Skeletal muscle satellite cell (primary cell): Measurements from ENCODE around the gene POT1.
A peak's percentile ranks its signal among the peaks of the same experiment; 100 is the strongest.

ENCODE experiments used
- H3K27me3 ChIP-seq: 2 replicates; pipeline ENCODE4 v1.7.0; 2013; ENCODE audit warnings: low read length; ENCODE audit not compliant: control insufficient read depth, insufficient read depth
- H3K36me3 ChIP-seq: 2 replicates; pipeline ENCODE4 v1.7.0; 2013; ENCODE audit warnings: mild to moderate bottlenecking, control low read depth, low read length; ENCODE audit not compliant: insufficient read depth
- H3K4me1 ChIP-seq: 2 replicates; pipeline ENCODE4 v1.7.0; 2013; ENCODE audit warnings: low read length; ENCODE audit not compliant: control insufficient read depth, insufficient read depth
- H3K4me2 ChIP-seq: 2 replicates; pipeline ENCODE4 v1.7.0; 2013; ENCODE audit warnings: mild to moderate bottlenecking, low read length
- H3K4me3 ChIP-seq: 2 replicates; pipeline ENCODE4 v1.7.0; 2013; ENCODE audit warnings: low read length
- H3K9ac ChIP-seq: 2 replicates; pipeline ENCODE4 v1.7.0; 2013; ENCODE audit warnings: mild to moderate bottlenecking, low read depth, low read length, moderate library complexity
- H3K9me3 ChIP-seq: replicated peaks from 2 replicates; pipeline ENCODE4 v1.7.0; 2013; ENCODE audit warnings: mild to moderate bottlenecking, control low read depth, low read length

The POT1 gene

DNA sequence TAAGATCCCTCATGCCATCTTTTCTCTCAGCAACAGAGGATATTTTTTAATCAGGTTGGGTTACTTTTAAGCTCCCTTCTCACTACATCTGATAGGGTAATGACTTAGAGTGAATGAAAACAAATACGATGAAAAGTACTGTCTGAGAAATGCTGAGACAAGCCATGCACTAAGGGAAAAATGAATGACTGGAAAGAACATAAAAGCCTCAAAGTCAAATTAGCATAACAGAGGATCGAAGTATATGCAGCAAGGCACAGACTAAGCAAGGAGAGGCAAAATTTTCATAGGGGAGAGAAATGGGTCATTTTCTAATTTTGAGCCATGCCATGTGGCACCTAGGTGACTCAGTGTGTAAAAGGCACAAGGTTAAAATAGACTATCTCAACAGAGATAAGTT, 8.5 kb upstream of the POT1 start:
- Histone ChIP-seq H3K27me3 (no peaks in the 10 kb centered on the region), H3K9me3 (no peaks in the 10 kb centered on the region), H3K36me3 (no peaks in the 10 kb centered on the region), H3K4me2 (no peak overlapping the region), H3K4me1 (no peaks in the 10 kb centered on the region), H3K4me3 (no peak overlapping the region), H3K9ac (no peak overlapping the region)

DNA sequence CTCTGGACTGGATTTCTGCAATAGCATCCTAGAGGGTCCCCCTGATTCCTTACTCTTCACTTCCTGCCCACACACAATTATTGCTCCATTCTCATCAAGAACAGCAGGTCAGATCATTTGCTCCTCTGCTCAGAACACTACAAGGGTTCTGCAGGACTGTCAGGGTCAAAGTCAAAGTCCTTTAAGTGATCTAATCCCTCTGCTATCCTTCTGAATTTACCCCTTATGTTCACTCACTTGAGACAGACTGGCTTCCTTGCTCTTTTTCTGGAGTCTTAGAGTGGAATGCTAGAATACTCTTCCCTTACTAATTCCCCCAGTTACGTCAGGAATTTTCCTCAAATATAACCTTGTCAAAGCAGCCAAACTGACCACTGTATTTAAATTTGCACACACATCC, 7.5 kb upstream of the POT1 start:
- H3K36me3 ChIP-seq, result no peaks in the 10 kb centered on the region
- H3K4me2 ChIP-seq, result no peak overlapping the region
- H3K4me1 ChIP-seq, result no peaks in the 10 kb centered on the region
- H3K4me3 ChIP-seq, result no peak overlapping the region
- H3K9me3 ChIP-seq, result no peaks in the 10 kb centered on the region
- H3K9ac ChIP-seq, result no peak overlapping the region
- H3K27me3 ChIP-seq, result no peaks in the 10 kb centered on the region

DNA sequence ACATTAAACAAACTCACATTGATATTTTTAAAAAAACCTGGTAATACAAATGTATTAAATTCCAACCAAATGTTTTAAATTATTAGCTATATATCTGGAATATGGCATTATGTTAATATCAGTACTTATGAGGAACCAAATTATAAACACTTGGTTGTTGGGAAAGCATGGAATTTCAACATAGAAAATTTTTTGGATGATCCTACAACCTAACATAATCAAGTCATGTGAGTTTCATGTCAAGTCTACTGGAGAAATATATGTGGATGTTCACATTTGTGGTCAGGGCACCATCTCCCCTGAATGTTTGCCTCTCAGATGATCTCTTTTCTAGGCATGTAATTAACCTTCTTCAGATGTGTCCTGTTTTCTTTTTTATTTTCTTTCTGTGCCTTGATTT, 5.2 kb upstream of the POT1 start:
- Histone ChIP-seq H3K36me3 (no peaks in the 10 kb centered on the region), H3K4me2 (no peak overlapping the region), H3K4me3 (no peak overlapping the region), H3K9ac (no peak overlapping the region), H3K9me3 (no peaks in the 10 kb centered on the region), H3K4me1 (no peaks in the 10 kb centered on the region), H3K27me3 (no peaks in the 10 kb centered on the region)

DNA sequence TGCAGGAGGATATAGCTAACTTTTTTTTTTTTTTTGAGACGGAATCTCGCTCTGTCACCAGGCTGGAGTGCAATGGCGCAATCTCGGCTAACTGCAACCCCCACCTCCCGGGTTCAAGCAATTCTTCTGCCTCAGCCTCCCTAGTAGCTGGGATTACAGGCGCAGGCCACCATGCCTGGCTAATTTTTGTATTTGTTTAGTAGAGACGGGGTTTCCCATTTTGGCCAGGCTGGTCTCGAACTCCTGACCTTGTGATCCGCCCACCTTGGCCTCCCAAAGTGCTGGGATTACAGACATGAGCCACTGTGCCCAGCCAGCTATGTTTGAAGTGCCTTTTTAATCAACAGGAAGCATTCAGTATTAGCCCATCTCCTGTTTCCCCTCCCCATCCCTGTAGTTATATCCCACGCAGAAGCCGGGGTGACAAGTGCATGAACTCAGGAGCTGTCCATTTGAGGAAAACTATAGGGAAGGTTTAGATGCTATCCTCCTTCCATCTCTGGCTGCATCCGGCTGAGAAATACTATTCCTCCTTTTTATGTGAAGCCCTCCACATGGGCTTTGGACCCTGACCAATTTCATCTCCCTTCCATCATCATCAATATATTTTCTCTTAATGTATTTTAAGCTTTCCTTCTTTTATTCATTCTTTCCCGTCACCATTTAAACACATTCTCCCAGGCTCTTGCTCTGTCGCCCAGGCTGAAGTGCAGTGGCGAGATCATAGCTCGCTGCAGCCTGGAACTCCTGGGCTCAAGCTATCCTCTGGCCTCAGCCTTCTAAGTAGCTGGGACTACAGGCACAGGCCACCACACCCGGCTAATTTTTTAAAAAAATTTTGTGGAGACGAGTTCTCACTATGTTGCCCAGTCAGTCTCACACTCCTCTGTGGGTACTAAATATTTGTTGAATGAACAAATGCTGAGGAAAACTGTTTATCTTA, 1.3 kb upstream of the POT1 start:
- Histone ChIP-seq H3K36me3 (no peaks in the 10 kb centered on the region), H3K9me3 (no peaks in the 10 kb centered on the region), H3K4me3 (no peak overlapping the region), H3K27me3 (no peaks in the 10 kb centered on the region), H3K4me1 (peaks cover 5% of the 10 kb centered on the region), H3K9ac (no peak overlapping the region), H3K4me2 (no peak overlapping the region)

GRCh38 chr7:124930173-124930623, 573 bp upstream of the POT1 start:
- Histone ChIP-seq H3K4me3 (peak overlapping the region; percentile 81), H3K9ac (peak overlapping the region; percentile 56), H3K4me2 (peak overlapping the region; percentile 74), H3K4me1 (peaks cover 5% of the 10 kb centered on the region), H3K36me3 (no peaks in the 10 kb centered on the region), H3K27me3 (no peaks in the 10 kb centered on the region), H3K9me3 (no peaks in the 10 kb centered on the region)

GRCh38 chr7:124924906-124925305, 4.7 kb downstream of the POT1 start:
- Histone ChIP-seq H3K4me1 (peaks cover 12% of the 10 kb centered on the region), H3K36me3 (no peaks in the 10 kb centered on the region), H3K9ac (no peak overlapping the region), H3K4me2 (no peak overlapping the region), H3K4me3 (no peak overlapping the region), H3K27me3 (no peaks in the 10 kb centered on the region), H3K9me3 (no peaks in the 10 kb centered on the region)

DNA sequence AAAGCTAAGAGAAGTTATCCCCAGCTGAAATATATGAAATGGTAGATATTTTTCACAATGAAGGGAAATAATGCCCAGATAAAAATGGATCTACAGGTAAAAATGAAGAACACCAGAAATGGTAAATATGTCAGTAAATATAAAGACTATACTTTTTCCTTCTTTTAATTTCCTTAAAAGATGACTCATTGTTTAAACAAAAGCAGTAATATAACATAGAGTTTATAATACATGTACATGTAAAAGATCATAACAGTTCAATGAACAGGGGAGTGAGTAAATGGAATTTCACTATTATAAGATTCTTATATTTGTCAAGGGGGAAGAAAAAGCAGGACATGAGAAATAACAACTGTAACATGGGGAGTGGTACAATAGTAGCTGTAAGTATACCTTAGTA, 7.4 kb downstream of the POT1 start:
- Histone ChIP-seq H3K36me3 (no peaks in the 10 kb centered on the region), H3K27me3 (no peaks in the 10 kb centered on the region), H3K9me3 (no peaks in the 10 kb centered on the region), H3K4me1 (peaks cover 7% of the 10 kb centered on the region), H3K4me3 (no peak overlapping the region), H3K9ac (no peak overlapping the region), H3K4me2 (no peak overlapping the region)

DNA sequence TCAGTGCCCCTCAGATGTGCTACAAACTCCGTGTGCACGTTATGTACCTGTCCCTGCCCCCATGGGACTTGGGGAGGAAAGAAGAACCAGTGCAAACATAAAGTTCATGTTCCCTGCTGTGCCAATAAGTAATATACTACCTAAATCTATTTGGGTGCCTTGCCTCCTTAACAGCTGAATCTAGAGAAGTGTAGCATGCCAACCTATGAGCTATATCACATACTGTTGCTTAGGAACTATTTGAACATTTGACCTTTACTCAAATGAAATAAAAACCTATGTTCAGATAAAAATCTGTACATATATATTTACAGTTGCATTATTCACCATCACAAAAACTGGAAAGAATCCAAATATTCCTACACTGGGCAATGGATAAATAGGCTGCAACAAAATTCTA, 9.8 kb downstream of the POT1 start:
- Histone ChIP-seq H3K36me3 (peaks cover 5% of the 10 kb centered on the region), H3K4me1 (peaks cover 7% of the 10 kb centered on the region), H3K9ac (no peak overlapping the region), H3K9me3 (no peaks in the 10 kb centered on the region), H3K27me3 (no peaks in the 10 kb centered on the region), H3K4me2 (no peak overlapping the region), H3K4me3 (no peak overlapping the region)

GRCh38 chr7:124918662-124919061, 11.0 kb downstream of the POT1 start:
- H3K27me3 ChIP-seq, result no peaks in the 10 kb centered on the region

GRCh38 chr7:124915242-124915641, 14.4 kb downstream of the POT1 start:
- Histone ChIP-seq H3K27me3 (no peaks in the 10 kb centered on the region), H3K4me2 (no peak overlapping the region), H3K9me3 (no peaks in the 10 kb centered on the region), H3K9ac (no peak overlapping the region), H3K36me3 (peaks cover 5% of the 10 kb centered on the region), H3K4me3 (no peak overlapping the region), H3K4me1 (no peaks in the 10 kb centered on the region)

More at GRCh38 chr7:124918662-124919061, 11.0 kb downstream of the POT1 start:
- Histone ChIP-seq H3K4me1 (peaks cover 7% of the 10 kb centered on the region), H3K4me3 (no peak overlapping the region), H3K9ac (no peak overlapping the region), H3K36me3 (peaks cover 5% of the 10 kb centered on the region), H3K9me3 (no peaks in the 10 kb centered on the region), H3K4me2 (no peak overlapping the region)

DNA sequence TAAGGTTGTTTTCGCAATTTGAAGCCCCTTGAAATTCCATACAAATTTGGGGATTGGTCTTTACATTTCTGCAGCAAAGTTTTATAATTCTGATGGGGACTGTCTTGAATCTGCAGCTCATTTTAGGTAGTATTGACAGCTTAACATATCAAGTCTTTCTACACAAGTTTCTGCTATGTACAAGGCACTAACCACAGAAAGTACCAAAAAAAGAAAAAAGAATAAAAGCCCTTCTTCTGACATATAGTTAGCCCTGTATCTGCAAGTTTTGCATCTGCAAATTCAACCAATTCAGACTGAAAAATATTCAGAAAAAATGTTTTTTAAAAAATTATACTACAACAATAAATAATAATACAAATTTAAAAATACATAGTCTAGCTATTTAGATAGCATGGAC, 15.3 kb downstream of the POT1 start:
- Histone ChIP-seq H3K36me3 (peaks cover 5% of the 10 kb centered on the region), H3K27me3 (no peaks in the 10 kb centered on the region), H3K4me2 (no peak overlapping the region), H3K9ac (no peak overlapping the region), H3K4me1 (no peaks in the 10 kb centered on the region), H3K9me3 (no peaks in the 10 kb centered on the region), H3K4me3 (no peak overlapping the region)

DNA sequence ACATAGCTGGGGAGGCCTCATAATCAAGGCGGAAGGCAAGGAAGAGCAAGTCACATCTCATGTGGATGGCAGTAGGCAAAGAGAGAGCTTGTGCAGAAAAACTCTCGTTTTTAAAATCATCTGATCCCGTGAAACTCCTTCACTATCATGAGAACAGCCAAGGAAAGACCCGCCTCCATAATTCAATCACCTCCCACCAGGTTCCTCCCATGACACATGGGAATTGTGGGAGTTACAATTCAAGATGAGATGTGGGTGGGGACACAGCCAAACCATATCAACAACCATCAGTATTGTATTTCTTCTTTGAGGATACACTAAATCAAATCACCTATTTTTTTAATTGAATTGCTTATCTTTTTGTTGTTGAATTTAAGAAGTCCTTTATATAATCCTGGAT, 16.7 kb downstream of the POT1 start:
- H3K4me2 ChIP-seq, result no peak overlapping the region
- H3K4me1 ChIP-seq, result no peaks in the 10 kb centered on the region
- no peak overlapping the region for H3K4me3 ChIP-seq
- H3K36me3 ChIP-seq, result peaks cover 5% of the 10 kb centered on the region
- no peak overlapping the region for H3K9ac ChIP-seq
- H3K27me3 ChIP-seq, result no peaks in the 10 kb centered on the region
- H3K9me3 ChIP-seq, result no peaks in the 10 kb centered on the region
